Esophagus squamous epithelium (tissue), 5 donors: Measurements from ENCODE around the gene SLC29A1. TPM values are rescaled to one million over a fixed set of nuclear protein-coding genes. Genes with fewer than 3 reads are reported as not detected.
A peak's percentile ranks its signal among the peaks of the same experiment; 100 is the strongest.

Experiments used
- DNase-seq: peaks from one replicate; lab custom pipeline; 2025; lab: John Stamatoyannopoulos, UW
- H3K27ac ChIP-seq, 4 donors: fragments of 200-600 bp; sonication (generic); one replicate each; pipeline ENCODE4 v1.5.1; 2016 to 2019; ENCODE audit warnings: mild to moderate bottlenecking in 1 of 4
- H3K27me3 ChIP-seq, 4 donors: fragments of 200-600 bp; sonication (generic); 1 replicate in 3 of 4; 2 replicates in 1 of 4; pipeline versions ENCODE4 v1.5.1 to v1.6.0; 2017 to 2021; ENCODE audit warnings: antibody characterized with exemption in 1 of 4
- H3K36me3 ChIP-seq, 3 donors: fragments of 200-600 bp; sonication (generic); one replicate each; pipeline ENCODE4 v1.5.1; 2016 to 2019
- H3K4me1 ChIP-seq, 3 donors: fragments of 200-600 bp; sonication (generic); one replicate each; pipeline ENCODE4 v1.5.1; 2017 to 2019
- H3K4me3 ChIP-seq, 4 donors: fragments of 200-600 bp; sonication (generic); 1 replicate in 3 of 4; 2 replicates in 1 of 4; pipeline ENCODE4 v1.5.1; 2016 to 2019; ENCODE audit warnings: mild to moderate bottlenecking in 2 of 4, moderate library complexity in 1 of 4
- H3K9me3 ChIP-seq, 3 donors: fragments of 200-600 bp; sonication (generic); one replicate each; pipeline ENCODE4 v1.5.1; 2016 to 2019
- POLR2A ChIP-seq, 4 donors: fragments of 450-650 bp; IDR thresholded peaks; one replicate each; pipeline ENCODE4 v1.6.1; 2017; ENCODE audit warnings: antibody characterized with exemption in 4 of 4, mild to moderate bottlenecking in 4 of 4, moderate library complexity in 3 of 4
- WGBS, 2 donors: methylation state at CpG; one replicate each; pipeline ENCODE4 v1.1.5; 2018; 5-methylcytosine and 5-hydroxymethylcytosine counted together
- intact Hi-C: fragments of 100-400 bp; cut with DNase I; formaldehyde crosslinking; loops from one replicate; pipeline ENCODE4 v1.15.0; 2022
- total RNA-seq, 4 donors: library from RNA; depleted of rRNA; stranded (reverse); fragments of >200 nt; gene quantifications; one replicate each; pipeline ENCODE4 v1.1.0, GENCODE V29; 2016
- TF ChIP-seq, protein P1 (sequence below), 6 experiments: fragments of 450-650 bp in 4 of 6; fragments of 200-600 bp in 2 of 6; sonication (generic) in 2 of 6; IDR thresholded peaks; one replicate each; pipeline ENCODE4 v1.5.1; 2016 to 2019; ENCODE audit warnings: antibody characterized with exemption in 6 of 6, mild to moderate bottlenecking in 4 of 6, moderate library complexity in 4 of 6
- donor health status: DM: yes; HTN: yes; CAD: no.

Gene SLC29A1
- total RNA-seq, 4 donors from 2014 or later, result 12.7 to 24.8 (median 22.3) TPM

DNA sequence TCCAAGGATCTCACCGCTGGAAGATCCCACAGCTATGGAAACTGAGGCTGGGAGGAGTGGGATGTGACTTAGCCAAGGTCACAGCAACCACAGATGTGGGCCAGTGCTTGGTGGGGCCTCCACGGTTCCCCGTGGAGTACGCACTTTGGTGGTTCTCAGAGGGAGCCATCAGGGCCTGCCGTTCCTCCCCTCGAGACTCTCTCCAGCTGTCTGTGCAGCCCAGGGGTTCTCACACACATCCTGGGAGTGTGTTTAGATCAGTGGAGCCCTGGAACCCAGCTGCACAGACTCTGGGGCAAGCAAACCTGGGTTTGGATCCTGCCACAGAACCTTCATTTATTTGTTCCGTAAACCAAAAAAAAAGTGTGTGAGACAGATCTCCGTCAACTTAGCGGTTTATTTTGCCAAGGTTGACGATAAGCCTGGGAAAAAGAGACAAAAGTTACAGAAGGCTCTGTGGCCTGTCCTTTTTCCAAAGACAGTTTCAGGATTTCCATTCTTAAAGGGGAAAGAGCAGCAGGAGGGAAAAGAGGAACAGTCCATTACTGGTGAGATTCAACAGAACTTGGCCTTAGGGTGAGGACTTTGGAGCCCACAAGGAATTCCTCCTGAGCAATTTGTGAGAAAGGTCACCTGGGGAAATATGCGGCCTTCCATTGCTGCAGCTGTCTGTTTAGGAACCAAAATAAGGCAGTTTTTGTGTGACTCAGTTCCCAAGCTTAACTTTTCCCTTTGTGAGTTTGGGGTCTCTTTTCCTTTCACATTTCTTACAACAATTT is 20.2 kb upstream of the SLC29A1 start:
- H3K27ac ChIP-seq, result peak overlapping the region; percentile 27 to 91 (median 86)
- no peaks in the 10 kb centered on the region for H3K36me3 ChIP-seq
- no peaks in the 10 kb centered on the region for H3K9me3 ChIP-seq
- H3K27me3 ChIP-seq, result no peaks in the 10 kb centered on the region
- DNase-seq, result no peak
- H3K4me3 ChIP-seq, result no peak overlapping the region
- H3K4me1 ChIP-seq, result peaks cover 20 to 53% (median 23%) of the 10 kb centered on the region in 3 donors
- intact Hi-C loops, result no loop called here
- 90 to 93% methylated on average over 7 to 11 of the region's 11 CpGs for WGBS, 2 donors
- TF ChIP-seq, protein P1, sequence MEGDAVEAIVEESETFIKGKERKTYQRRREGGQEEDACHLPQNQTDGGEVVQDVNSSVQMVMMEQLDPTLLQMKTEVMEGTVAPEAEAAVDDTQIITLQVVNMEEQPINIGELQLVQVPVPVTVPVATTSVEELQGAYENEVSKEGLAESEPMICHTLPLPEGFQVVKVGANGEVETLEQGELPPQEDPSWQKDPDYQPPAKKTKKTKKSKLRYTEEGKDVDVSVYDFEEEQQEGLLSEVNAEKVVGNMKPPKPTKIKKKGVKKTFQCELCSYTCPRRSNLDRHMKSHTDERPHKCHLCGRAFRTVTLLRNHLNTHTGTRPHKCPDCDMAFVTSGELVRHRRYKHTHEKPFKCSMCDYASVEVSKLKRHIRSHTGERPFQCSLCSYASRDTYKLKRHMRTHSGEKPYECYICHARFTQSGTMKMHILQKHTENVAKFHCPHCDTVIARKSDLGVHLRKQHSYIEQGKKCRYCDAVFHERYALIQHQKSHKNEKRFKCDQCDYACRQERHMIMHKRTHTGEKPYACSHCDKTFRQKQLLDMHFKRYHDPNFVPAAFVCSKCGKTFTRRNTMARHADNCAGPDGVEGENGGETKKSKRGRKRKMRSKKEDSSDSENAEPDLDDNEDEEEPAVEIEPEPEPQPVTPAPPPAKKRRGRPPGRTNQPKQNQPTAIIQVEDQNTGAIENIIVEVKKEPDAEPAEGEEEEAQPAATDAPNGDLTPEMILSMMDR (IDR thresholded peaks at IDR 0.05), result no peak
- TF ChIP-seq POLR2A (IDR thresholded peaks at IDR 0.05), result no peak

DNA sequence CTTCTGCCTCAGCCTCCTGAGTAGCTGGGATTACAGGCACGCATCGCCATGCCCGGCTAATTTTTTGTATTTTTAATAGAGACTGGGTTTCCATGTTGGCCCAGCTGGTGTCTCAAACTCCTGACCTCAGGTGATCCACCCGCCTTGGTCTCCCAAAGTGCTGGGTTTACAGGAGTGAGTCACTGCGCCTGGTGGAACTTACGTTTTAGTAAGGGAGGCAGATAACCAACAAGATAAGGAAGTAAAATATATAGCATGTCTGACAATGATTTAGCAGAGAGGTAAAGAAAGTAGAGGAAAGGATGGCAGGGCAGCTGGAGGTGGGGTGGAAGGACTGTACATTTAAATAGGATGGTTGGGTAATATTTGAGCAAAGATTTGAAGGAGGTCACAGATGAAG is 19.4 kb upstream of the SLC29A1 start:
- Histone ChIP-seq H3K27me3 (no peaks in the 10 kb centered on the region), H3K9me3 (no peaks in the 10 kb centered on the region), H3K27ac (no peak overlapping the region), H3K36me3 (no peaks in the 10 kb centered on the region), H3K4me3 (no peak overlapping the region), H3K4me1 (peaks cover 20 to 45% (median 23%) of the 10 kb centered on the region in 3 donors)
- TF ChIP-seq, protein P1 (IDR thresholded peaks at IDR 0.05), result no peak
- TF ChIP-seq POLR2A (IDR thresholded peaks at IDR 0.05), result no peak
- 81 to 82% methylated on average over 6 of the region's 6 CpGs for WGBS, 2 donors
- intact Hi-C loops, result no loop called here
- DNase-seq, result no peak

DNA sequence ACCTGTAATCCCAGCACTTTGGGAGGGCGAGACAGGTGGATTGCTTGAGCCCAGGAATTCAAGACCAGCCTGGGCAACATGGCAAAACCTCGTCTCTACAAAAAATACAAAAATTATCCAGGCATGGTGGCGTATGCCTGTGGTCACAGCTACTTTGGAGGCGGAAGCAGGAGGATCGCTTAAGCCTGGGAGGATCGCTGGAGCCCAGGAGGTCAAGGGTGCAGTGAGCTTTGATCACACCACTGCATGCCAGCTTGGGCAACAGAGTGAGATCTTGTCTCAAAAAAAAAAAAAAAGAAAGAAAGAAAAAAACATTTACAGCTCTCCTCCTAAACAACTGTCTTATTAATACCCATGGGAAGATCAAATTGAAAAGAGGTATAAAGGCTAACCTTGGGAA is 15.4 kb upstream of the SLC29A1 start:
- no peak for TF ChIP-seq POLR2A (IDR thresholded peaks at IDR 0.05)
- TF ChIP-seq, protein P1 (IDR thresholded peaks at IDR 0.05), result no peak
- no peak for DNase-seq
- no peaks in the 10 kb centered on the region for H3K27me3 ChIP-seq
- no peak overlapping the region for H3K27ac ChIP-seq
- intact Hi-C loops, result no loop called here
- 88 to 96% methylated on average over 5 to 6 of the region's 6 CpGs for WGBS, 2 donors
- no peaks in the 10 kb centered on the region for H3K36me3 ChIP-seq
- peaks cover 0 to 14% (median 0%) of the 10 kb centered on the region in 3 donors for H3K4me1 ChIP-seq
- no peaks in the 10 kb centered on the region for H3K9me3 ChIP-seq
- no peak overlapping the region for H3K4me3 ChIP-seq

DNA sequence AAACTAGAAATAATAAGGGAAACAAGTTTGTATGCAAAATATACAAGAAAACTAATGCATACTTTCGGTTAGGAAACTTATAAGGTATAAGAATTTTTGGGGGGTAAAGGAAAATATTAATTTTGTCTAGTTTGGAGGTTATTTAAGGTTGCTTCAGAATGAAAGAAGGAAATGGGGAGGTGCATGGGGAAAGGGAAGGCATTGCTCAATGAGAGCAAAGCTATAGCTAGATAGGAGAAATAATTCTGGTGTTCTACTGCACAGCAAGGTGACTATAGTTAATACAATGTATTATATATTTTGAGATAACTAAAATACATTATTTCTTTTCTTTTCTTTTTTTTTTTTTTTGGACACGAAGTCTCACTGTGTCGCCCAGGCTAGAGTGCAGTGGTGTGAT is 12.1 kb upstream of the SLC29A1 start:
- H3K4me3 ChIP-seq, result no peak overlapping the region
- H3K27me3 ChIP-seq, result no peaks in the 10 kb centered on the region
- H3K4me1 ChIP-seq, result peaks cover 0 to 9% (median 0%) of the 10 kb centered on the region in 3 donors
- no peaks in the 10 kb centered on the region for H3K36me3 ChIP-seq
- intact Hi-C loops, result no loop called here
- no peak overlapping the region for H3K27ac ChIP-seq
- 64 to 97% methylated on average over 3 of the region's 3 CpGs for WGBS, 2 donors
- no peak for TF ChIP-seq POLR2A (IDR thresholded peaks at IDR 0.05)
- TF ChIP-seq, protein P1 (IDR thresholded peaks at IDR 0.05), result no peak
- DNase-seq, result no peak
- H3K9me3 ChIP-seq, result no peaks in the 10 kb centered on the region

DNA sequence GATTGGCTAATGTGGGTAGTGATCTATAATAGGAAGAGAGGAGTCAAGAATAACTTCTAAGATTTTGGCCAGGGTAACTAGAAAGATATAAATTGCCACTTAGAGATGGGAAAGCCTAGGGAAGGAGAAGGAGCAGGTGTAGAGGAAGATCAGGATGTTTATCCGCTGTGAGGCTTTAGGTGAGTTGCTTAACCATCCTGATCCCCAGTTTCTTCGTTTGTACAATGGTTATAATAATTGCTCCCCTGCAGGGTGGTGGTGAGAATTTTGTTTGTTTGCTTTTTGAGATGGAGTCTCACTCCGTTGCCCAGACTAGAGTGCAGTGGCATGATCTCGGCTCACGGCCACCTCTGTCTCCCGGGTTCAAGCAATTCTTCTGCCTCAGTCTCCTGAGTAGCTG is 9.1 kb upstream of the SLC29A1 start:
- no peak overlapping the region for H3K4me3 ChIP-seq
- H3K27ac ChIP-seq, result no peak overlapping the region
- H3K4me1 ChIP-seq, result peaks cover 18 to 31% (median 25%) of the 10 kb centered on the region in 3 donors
- DNase-seq, result no peak
- H3K27me3 ChIP-seq, result no peaks in the 10 kb centered on the region
- H3K9me3 ChIP-seq, result no peaks in the 10 kb centered on the region
- H3K36me3 ChIP-seq, result no peaks in the 10 kb centered on the region
- 90% methylated on average over 6 of the region's 6 CpGs for WGBS, 2 donors
- intact Hi-C loops, result no loop called here
- TF ChIP-seq, protein P1 (IDR thresholded peaks at IDR 0.05), result no peak
- no peak for TF ChIP-seq POLR2A (IDR thresholded peaks at IDR 0.05)
